Mucosa of gallbladder (tissue), 1 donor: ENCODE measurements around the gene ARID3A. TPM values are rescaled to one million over a fixed set of nuclear protein-coding genes. Genes with fewer than 3 reads are reported as not detected.
"Not testable (repeated sequence)": the region's sequence is repeated elsewhere in the genome, so short reads cannot be mapped to it uniquely, and the experiment has no call there.

Experiments used
- DNase-seq: peaks from one replicate; pipeline ENCODE4 v3.0.0-alpha.2; 2020; ENCODE audit warnings: low spot score
- total RNA-seq: library from RNA; stranded (reverse); gene quantifications from one replicate; pipeline ENCODE4 v1.2.1, GENCODE V29; 2021
- donor health status: DM: no; HTN: no; CAD: no.

ARID3A gene
- total RNA-seq, 1 donor from 2014 or later = 7.0 TPM

DNA sequence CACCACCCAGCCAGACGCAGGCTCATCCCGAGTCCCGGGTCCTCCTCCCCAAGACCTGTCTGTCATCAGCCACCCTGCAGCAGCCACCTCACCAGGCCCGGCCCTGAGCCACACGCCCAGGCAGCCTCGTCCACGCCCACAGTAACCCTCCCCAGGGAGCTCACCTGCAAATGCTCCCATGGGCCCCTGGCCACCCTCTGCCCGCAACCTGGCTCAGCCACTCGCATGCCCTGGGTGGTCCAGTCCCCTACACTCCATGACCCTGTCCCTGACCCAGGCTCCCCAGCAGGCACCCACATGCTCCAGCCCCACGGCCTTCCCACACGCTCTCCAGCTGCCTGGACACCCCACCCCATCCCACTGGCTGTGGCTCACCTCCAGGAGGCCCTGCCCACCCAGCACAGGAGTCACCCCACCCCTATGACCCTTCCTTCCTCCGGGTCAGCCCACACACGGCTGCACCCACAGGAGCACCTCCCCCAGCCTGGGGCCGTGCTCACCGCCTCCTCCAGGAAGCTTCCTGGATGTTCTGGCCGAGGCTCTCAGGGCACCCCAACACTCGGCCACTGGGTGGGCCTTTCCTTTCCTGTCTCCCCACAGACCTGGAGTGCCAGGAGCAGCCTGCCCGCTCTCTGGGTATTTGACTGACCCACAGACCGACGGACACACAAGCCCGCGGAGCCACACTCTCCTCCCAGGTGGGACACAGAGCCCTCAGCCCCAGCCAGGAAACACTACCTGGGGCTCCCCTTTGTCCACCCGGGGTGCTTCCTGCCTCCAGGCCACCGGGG is 91.5 kb downstream of the ARID3A start:
- DNase-seq = no peak

DNA sequence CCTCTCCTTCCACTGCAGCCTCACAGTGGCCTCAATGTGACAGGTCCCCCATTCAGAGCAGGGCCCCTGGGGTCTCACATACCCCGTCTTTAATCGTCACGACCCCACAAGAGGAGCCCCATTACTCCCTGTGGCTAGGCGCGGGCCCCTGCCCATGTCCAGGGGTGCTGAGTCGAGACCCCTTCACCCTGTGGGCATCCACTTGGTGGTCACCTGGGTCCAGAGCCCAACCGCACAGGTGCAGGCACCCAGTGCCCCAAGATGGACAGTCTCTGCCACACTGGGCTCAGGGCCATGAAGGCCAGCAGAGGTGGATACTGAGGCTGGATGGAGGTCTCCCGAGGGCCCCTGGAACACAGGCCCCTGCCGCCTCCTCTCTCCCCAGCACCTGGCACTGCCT is 92.1 kb downstream of the ARID3A start:
- DNase-seq = no peak

DNA sequence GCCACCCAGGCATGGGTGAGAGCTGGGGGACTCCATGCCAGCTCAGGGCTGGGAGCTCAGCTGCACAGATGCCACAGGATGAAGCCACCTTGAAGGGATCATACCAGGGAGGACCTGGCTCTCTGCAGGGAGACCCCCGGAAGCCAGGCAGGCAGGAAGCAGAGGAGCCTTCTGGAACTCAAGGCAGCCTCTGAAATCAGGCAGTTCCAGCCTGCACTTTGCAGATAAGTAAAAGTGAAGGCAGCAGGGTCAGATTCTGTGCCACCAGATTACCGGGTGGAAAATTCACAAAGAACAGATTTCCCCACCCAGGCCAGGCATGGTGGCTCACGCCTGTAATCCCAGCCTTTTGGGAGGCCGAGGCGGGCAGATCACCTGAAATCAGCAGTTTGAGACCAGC is 92.6 kb downstream of the ARID3A start:
- DNase-seq = no peak

DNA sequence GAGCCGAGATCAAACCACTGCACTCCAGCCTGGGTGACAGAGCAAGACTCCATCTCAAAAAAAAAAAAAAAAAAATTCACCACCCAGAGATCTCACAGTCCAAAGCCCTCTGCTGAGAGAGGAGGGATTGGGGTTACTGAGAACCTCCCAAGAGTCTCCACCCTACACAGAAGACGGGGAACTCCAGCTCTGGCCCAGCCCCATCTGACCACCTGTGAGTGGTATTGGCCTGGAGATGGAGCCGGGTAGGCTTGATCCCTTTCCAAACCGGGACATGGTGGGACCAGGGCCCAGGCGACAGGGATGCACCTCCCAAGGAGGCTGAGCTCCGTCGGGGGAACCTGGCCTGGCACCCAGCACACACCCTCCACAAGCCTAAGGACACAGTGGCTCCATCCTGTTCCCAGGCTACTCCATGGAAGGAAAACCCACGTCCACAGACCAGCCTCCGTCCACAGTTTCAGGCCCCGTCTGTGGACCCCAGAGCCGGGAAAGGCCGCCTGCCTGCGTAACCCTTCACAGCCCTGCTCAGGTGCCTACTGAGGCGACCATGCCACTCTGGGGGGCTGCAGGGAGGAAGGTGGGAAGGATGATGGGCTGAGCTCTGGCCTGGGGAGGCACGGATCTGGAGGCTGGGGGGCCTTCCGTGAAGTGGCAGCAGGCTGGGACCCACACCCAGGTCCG is 93.2 kb downstream of the ARID3A start:
- no peak for DNase-seq

DNA sequence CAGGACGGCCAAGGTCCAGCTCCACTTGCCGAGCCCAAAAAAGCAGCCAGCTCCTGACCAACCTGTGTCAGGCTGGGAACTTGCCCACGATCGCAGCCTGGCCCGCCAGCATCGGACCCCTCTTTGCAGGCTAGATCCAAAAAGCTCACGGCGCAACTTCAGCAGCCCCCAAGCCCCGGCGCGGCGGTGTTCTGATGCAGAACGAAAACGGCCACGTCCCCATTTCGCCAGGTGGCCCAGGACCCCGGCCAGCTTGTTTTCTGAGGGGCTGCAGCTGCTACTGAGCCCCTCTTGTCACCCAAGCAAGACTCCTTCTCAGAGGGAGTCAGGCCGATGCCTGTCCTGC is 93.8 kb downstream of the ARID3A start:
- no peak for DNase-seq

DNA sequence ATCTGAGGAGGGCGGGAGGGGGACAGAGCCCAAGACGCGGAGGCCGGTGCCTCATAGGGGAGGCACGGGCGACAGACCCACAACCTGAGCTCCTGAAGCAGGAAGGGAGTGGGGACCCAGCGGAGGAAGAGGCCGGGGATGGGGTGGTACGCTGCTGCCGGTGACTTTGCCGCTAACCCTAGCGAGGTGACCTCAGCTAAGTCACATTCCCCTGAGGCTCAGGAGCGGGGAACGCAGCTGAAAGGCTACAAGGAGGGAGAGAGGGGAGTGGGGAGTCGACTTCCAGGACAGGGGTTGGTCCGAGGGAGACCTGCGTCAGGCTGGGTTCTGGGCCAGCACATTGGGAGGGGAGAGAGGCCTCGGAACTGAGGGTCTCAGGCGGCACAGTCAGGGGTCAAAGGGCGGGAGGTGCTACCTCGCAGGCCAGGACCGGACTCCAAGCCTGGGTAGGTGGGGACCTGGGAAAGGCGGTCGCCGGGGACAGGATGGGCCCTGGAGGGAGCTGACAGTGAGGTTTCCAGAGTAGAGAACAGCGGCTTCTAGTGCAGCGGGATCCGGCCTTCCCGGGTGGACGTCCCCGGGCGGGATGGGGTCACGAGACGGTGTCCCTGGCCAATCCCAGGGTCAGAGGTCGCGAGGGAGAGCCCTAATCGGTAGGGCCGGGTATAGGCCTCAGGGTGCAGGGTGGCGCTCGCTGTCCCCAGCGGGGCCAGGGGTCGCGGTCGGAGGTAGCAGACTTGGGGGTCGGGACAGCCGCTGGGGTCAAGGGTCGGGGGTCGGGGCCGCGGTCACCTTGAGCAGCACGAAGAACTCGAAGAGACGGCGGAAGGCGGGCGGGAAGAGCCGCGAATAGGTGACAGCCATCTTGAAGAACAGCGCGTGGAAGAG is 94.4 kb downstream of the ARID3A start:
- DNase-seq = no peak

DNA sequence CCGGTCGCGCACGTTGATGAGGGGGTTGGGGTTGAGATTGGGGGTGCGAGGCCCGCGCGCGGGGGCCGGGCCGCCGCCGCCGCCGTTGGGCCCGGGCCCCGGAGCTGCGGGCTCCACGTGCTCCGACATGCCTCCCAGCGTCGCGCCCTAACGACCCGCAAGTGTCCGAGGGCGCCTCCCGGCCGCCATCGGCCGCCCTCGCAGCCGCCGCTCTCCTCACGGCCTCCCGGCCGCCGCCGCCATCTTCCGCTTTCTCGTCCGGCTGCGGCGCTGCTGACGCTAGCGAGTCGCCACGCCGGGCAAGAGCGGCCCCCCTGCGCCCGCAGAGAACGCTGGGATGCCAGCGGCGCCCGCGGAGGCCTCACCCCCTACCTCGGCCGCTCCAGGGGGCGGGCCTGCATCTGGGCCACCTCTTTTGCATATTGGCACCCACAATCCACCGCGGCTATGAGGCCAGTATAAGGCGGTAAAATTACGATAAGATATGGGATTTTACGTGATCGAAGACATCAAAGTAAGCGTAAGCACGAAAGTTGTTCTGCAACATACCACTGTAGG is 95.1 kb downstream of the ARID3A start, which contains the start of gene TMEM259:
Gene TMEM259, minus strand, starts transcription at position 256 of the 558 bp plus-strand sequence. Its CDS starts 127 bp downstream, at position 129.
- DNase-seq = peak; percentile 98

DNA sequence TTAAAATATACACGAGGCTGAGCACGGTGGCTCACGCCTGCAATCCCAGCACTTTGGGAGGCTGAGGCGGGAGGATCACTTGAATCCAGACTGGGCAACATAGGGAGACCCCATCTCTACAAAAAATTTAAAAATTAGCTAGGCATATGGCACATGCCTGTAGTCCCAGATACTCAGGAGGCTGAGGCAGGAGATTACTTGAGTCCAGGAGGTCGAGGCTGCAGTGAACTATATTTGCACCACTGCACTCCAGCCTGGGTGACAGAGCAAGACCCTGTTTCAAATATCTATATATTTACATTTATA is 98.0 kb downstream of the ARID3A start:
- not testable (repeated sequence) for DNase-seq

DNA sequence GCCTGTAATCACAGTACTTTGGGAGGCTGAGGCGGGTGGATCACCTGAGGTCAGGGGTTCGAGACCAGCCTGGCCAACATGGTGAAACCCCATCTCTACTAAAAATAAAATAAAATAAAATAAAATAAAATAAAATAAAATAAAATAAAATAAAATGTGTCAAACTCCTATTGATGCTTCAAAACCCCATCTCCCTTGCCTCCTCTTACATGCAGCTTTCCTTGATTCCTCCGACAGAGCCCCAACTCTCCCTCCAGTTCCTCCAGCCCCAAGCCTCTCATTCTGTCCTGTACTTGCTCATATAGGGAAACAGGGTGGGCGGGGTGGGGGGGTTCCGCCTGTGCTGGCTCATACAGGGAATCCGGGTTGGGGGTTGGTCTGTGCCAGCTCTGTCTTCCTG is 99.2 kb downstream of the ARID3A start:
- not testable (repeated sequence) for DNase-seq

Other genes starting within 250 kb of the ARID3A start
- 39.1 TPM for gene FSTL3, start 249.6 kb upstream of the ARID3A start, total RNA-seq
- not detected for gene PRSS57, start 230.6 kb upstream of the ARID3A start, total RNA-seq
- gene PALM, start 217.1 kb upstream of the ARID3A start, total RNA-seq = 26.1 TPM
- 79.4 TPM for gene MISP, start 174.9 kb upstream of the ARID3A start, total RNA-seq
- gene PTBP1, start 128.6 kb upstream of the ARID3A start, total RNA-seq = 270 TPM
- 0.20 TPM for gene PLPPR3, start 104.1 kb upstream of the ARID3A start, total RNA-seq
- gene AZU1, start 98.2 kb upstream of the ARID3A start, total RNA-seq = not detected
- not detected for gene PRTN3, start 85.0 kb upstream of the ARID3A start, total RNA-seq
- gene ELANE, start 73.7 kb upstream of the ARID3A start, total RNA-seq = not detected
- 133 TPM for gene CFD, start 66.4 kb upstream of the ARID3A start, total RNA-seq
- gene MED16, start 32.8 kb upstream of the ARID3A start, total RNA-seq = 66.9 TPM
- not detected for gene RNU6-9, start 32.6 kb upstream of the ARID3A start, total RNA-seq
- gene R3HDM4, start 12.8 kb upstream of the ARID3A start, total RNA-seq = 47.5 TPM
- gene KISS1R, start 8.7 kb upstream of the ARID3A start, total RNA-seq = 0.17 TPM
- gene WDR18, start 58.3 kb downstream of the ARID3A start, total RNA-seq = 52.5 TPM
- gene GRIN3B, start 74.4 kb downstream of the ARID3A start, total RNA-seq = 0.06 TPM
- 182 TPM for gene TMEM259, start 95.1 kb downstream of the ARID3A start, total RNA-seq
- gene RNU6-2, start 95.5 kb downstream of the ARID3A start, total RNA-seq = not detected
- 104 TPM for gene CNN2, start 100.6 kb downstream of the ARID3A start, total RNA-seq
- 49.0 TPM for gene ABCA7, start 114.1 kb downstream of the ARID3A start, total RNA-seq
- gene ARHGAP45, start 141.1 kb downstream of the ARID3A start, total RNA-seq = 42.4 TPM
- gene POLR2E, start 169.3 kb downstream of the ARID3A start, total RNA-seq = 137 TPM
- 294 TPM for gene GPX4, start 178.0 kb downstream of the ARID3A start, total RNA-seq
- gene SBNO2, start 248.2 kb downstream of the ARID3A start, total RNA-seq = 64.1 TPM